IPS DF 19.7 (cell line): Measurements from ENCODE around the gene SCAF4.
"Not testable (repeated sequence)": the region's sequence is repeated elsewhere in the genome, so short reads cannot be mapped to it uniquely, and the experiment has no call there.

ENCODE experiments used
- DNase-seq: peaks from one replicate; pipeline ENCODE4 v3.0.0-alpha.2; 2013; ENCODE audit warnings: low read depth, low spot score

The SCAF4 gene

DNA sequence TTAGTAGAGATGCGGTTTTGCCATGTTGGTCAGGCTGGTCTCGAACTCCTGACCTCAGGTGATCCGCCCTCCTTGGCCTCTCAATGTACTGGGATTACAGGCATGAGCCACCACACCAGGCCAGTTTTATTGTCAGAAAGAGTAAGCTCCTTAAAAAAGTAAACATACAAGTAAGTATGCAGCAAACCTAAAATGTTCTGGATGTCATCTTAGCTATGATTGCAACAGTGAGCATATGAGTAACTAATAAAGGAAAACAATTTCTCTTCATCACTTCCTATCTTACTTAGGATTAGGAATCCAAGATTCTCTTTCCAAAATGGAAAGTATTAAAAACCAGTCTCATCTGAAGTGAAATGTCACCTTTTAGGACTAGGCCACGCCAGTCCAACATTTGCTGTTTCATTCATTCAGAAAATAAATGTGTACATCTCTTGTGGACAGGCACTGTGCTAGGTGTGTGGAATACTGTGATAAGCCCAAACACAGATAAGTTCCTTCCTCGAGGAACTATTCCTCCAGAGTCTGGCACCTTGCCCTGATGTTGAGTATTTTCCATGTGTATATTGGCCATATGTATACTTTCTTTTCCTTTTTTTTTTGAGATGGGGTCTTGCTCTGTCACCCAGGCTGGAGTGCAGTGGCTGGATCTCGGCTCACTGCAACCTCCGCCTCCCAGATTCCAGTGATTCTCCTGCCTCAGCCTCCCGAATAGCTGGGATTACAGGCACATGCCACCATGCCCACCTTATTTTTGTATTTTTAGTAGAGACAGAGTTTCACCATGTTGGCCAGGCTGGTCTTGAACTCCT is 5.9 kb upstream of the SCAF4 start:
- DNase-seq: not testable (repeated sequence)

DNA sequence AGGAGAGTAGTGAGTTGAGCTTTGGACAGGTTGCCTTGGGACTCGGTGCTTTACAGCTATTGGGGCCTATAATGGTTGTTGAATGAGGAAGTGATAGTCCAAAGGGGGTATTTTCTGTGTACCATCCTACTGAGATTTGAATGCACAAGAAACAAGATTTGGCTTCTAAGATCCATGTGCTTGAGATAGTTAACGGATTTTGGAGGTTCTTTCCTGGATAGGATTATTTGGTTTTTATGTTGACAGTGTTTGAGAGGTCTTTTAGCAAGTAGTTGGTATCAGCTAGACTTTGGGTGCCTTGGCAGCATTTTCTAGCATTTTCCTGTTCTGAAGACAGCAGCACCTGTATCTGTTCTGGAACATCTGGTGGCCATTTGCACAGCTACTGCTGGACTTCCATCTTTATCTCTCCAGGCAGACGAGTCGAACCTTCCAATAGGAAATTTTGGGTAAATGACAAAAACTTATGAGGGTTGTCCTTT is 3.6 kb upstream of the SCAF4 start:
- DNase-seq: no peak

DNA sequence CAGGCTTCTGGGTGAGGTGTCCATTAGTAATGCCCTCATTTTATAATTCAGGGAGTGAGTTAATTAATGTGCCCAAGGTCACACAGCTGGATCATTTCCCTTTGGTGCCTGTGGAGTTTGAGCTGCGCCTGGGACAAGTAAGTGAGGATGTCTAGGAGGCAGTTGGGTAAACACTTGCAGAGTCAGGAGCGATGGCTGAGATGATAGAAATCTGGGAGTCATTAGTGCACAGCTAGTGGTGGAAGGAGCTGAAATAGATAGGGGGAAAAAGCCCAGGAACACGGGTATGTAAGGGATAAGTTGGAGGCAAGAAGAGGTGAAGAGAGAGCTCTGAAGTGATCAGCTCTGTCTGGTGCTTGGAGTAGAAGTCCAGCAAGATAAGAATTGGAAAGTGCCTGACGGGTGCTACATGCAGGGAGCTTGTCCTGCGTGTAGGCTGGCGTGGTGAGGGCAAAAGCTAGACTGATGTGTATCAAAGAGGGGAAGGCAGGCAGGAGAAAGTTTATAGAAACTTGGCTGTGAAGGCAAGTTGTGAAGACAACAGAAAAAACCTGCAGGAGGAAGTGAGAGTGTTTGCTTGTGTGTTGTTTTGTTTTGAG is 1.7 kb upstream of the SCAF4 start:
- DNase-seq: no peak

GRCh38 chr21:31732597-31733550 is 956 bp upstream of the SCAF4 start:
- DNase-seq: no peak

- DNase-seq: no peak
These were observed 662 bp downstream of the SCAF4 start for GRCh38 chr21:31731056-31731856.

DNA sequence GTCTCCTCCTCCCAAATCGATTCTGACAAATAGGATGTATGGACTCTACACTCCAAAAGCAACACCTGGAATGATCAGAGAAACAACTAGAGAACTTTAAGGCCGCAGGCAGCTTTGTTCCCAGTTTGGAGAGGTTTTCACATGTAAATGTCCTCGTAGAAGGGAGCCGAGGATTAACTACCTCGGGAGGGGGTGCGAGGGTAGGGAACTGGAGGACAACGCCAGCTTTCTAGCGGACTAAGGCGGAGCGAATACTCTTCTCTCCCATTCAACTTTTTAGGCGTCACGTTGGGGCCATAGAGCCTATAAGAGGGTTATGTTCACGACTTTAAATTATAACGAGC is 1.2 kb downstream of the SCAF4 start:
- DNase-seq: peak; percentile 83

- DNase-seq: no peak
These were observed 2.1 kb downstream of the SCAF4 start for GRCh38 chr21:31729622-31730343.

DNA sequence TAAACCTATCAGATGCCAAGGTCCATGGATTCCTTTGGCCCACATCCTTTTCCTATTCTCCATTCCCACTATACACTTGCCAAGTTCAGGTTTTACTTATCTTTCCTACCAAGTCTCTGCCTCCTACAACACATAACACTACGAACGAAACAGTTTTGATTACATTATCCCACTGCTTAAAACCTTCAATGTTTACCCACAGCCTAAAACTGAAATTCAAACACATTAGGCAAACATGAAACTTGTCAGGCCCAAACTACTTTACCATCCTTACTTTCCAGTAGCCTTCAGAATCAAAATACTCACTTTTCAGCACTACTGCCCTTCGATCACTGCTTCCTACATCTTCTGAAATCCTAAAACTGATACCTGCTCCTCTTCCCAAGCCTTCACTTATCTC is 3.0 kb downstream of the SCAF4 start:
- no peak for DNase-seq

DNA sequence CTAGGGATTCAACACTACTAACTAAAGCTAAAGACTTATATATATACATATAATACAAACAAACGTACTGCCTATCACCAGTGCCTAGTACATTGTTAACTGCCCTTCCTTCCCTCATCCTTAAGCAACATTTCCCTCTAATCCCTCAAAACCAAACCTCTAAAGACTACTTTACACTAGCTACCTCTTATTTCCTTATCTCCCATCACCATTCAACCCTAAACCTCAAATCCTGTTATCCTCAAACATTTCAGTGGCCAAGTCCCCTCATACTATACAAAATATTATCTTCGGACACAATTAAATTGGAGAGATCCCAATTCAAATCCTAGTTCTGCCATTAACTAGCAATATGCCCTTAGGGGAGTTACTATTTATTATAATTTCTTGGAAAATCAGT is 3.7 kb downstream of the SCAF4 start:
- no peak for DNase-seq

DNA sequence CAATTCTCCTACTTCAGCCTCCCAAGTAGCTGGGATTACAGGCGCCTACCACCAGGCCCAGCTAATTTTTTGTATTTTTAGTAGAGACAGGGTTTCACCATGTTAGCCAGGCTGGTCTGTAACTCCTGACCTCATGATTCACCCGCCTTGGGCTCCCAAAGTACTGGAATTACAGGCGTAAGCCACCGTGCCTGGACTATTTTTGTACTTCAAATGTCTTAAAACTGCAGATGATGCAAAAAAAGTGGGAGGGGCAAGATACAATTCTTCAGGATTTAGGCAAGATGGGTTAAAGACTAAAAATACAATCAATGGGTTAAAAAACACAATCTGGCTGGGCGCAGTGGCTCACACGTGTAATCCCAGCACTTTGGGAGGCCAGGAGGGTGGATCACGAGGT is 4.7 kb downstream of the SCAF4 start:
- no peak for DNase-seq

DNA sequence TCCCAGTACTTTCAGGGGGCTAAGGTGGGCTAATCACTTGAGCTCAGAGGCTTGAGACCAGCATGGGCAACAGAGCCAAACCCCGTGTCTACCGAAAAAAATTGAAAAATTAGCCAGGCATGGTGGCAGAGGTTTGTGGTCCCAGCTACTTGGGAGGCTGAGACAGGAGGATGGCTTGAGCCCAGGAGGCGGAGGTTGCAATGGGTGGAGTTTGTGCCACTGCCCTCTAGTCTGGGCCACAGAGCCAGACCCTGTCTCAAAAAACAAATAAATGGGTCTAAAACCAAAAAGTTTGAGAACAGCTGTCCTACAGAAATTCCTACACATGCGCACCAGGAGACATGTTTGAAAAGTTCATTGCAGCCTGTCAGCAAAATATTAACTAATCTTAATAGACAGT is 5.5 kb downstream of the SCAF4 start:
- no peak for DNase-seq

GRCh38 chr21:31725202-31725839 is 6.6 kb downstream of the SCAF4 start:
- no peak for DNase-seq

DNA sequence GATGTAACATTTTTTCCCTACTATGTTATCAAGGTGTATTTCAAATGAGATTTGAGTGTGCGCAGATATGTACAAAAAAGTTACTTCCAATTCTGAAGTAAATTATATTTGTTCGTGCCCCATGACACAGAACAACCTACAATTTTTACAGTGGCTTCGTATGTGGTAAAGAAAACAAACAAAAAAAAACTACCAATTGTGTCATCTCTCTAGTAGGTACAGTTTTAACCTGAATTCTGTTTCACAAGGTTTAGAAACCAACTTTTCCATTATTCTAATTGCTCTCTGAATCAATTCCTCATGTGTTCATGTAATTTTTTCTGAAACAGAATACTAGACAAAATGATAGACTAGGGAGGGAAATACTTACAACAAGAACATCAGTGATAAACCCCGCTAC is 7.4 kb downstream of the SCAF4 start:
- DNase-seq: no peak

DNA sequence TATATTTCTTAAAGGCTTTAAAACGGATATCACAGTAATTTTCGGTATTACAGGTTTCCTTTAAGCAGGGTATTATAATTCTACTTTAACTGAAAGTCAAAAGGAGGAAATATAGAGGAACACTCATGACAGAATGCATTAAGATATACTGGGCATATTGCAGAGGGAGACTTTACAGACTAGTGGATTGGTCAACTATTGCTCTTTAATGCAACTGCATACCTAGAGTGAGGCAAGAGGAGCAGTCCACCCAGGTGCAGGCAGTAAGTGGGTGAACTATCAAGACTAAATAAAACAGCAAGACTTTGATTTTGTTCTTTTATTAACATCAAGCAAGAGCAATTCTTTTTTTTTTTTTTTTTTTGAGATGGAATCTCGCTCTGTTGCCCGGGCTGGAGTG is 10.5 kb downstream of the SCAF4 start:
- DNase-seq: no peak

DNA sequence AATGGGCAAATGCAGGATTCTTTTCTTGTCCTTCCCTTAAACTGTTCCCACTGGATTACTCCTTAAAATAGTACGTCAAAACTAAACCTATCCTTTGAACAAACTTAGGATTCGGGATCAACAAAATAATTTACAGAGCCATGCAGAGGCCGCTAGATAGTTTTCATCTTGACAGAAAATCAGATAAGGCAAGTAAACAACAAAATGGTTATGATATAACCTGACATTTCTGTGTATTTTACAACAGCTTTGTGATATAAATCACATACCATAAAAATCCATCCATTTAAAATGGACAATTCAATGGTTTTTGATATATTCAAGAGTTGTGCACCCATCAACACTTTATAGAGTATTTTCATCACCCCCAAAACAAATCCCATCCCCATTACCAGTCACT is 11.2 kb downstream of the SCAF4 start:
- no peak for DNase-seq

DNA sequence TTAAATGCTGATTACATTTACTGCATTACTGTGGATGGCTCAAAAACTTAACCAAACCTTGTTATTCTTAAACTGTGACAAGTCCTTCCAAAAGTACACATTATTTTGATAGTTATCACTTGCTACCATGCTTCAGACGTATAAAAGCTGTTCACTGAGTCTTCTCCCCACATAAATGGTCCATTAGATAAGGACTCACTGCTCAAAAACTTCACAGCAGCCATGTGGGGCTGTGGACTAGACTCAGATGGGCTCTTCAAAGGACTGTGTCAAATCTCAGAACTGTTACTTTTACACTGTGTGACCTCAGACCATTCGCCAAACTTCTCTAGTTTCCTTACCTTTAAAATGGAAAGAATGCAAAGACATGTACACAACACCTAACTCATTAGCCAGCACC is 11.6 kb downstream of the SCAF4 start:
- DNase-seq: no peak

GRCh38 chr21:31716106-31716505 is 15.8 kb downstream of the SCAF4 start:
- no peak for DNase-seq

DNA sequence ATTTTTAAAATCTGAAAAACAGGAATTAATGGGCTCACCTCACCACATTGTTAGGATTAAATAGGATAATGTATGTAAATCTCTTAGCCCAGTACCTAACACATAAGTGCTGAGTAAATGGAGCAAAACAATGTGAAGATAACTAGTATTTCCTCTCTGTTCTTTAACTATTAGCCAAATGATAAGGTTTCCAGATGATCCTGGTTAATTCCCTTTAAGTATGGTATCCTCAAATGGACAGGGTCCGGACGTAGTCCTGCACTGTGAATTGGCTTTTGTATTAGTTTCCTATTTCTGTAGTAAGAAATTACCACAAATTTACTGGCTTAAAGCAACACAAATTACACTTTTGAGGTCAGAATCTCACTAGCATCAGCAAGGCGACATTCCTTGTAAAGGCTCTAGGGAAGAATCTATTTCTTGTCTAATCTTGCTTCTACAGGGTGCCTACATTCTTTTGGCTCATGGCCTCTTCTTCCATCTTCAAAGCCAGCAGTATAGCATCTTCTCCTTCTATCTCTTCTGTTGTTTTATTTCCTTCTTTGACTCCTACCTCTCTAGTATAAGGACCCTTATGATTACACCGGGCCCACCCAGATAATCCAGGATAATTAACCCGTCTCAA is 17.1 kb downstream of the SCAF4 start:
- DNase-seq: no peak

DNA sequence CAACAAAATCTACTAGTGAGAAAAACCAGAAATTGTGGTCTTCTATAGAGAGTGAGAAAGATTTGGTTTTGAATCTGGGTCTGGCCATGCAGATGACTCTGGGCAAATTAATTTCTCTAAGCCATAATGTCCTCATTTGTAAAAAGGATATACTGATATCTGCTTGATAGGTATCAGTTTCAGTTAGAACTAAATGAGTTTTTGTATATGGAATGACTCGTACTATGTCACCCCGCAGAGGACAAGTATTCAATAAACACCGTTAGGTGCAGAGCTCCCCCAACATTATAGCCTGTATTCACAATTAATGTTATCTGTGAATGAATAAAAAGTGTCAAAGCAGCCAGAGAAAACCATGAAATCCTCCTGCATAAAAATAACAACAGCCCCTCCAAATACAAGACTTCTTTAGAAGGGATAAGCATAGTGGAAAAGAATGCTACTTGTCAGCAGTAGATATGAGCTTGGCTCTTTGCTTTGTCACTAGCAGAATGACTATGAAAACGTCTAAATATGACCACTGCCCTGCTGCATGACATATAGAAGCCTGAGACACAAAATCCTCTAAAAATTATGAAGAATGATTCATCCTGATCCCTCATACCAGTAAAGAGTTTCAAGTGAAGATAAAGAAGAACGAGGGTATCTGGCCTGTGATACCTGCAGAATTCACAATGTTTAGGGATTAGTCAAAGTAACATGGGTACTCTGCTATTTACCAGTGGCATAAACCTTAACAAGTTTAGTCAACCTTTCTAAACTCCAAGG is 17.8 kb downstream of the SCAF4 start:
- no peak for DNase-seq
